WTC11 (cell line): ENCODE results near the gene CELF2.

Experiments used
- AR ChIP-seq: fragments of 250-450 bp; sonication (Bioruptor Pico); IDR thresholded peaks from 2 replicates; pipeline ENCODE4 v1.9.0; 2021; ENCODE audit warnings: mild to moderate bottlenecking
- CREM ChIP-seq: sonication (generic); formaldehyde crosslinking; IDR thresholded peaks from 2 replicates; pipeline ENCODE4 v1.8.1; 2022; ENCODE audit warnings: mild to moderate bottlenecking, missing genetic modification reagents, moderate library complexity
- CTCF ChIP-seq: fragments of 200-600 bp; IDR thresholded peaks from 2 replicates; pipeline ENCODE4 v1.8.0; 2022; ENCODE audit warnings: antibody characterized with exemption
- FOXK1 ChIP-seq: sonication (generic); formaldehyde crosslinking; IDR thresholded peaks from 2 replicates; pipeline ENCODE4 v1.8.0; 2022; ENCODE audit warnings: mild to moderate bottlenecking, moderate library complexity, missing genetic modification reagents
- FOXP1 ChIP-seq: sonication (generic); formaldehyde crosslinking; IDR thresholded peaks from 2 replicates; pipeline ENCODE4 v1.8.0; 2022; ENCODE audit warnings: missing genetic modification reagents, mild to moderate bottlenecking, moderate library complexity, borderline replicate concordance
- IRF2 ChIP-seq: sonication (generic); formaldehyde crosslinking; IDR thresholded peaks from 2 replicates; pipeline ENCODE4 v1.8.0; 2022; ENCODE audit warnings: low read depth, missing genetic modification reagents, borderline replicate concordance
- MLX ChIP-seq: sonication (generic); formaldehyde crosslinking; IDR thresholded peaks from 2 replicates; pipeline ENCODE4 v1.8.1; 2023; ENCODE audit warnings: mild to moderate bottlenecking, missing genetic modification reagents, moderate library complexity
- NR1H2 ChIP-seq: sonication (generic); formaldehyde crosslinking; IDR thresholded peaks from 2 replicates; pipeline ENCODE4 v1.9.0; 2021; ENCODE audit warnings: mild to moderate bottlenecking, moderate library complexity, missing genetic modification reagents
- NR2C2 ChIP-seq: sonication (generic); formaldehyde crosslinking; IDR thresholded peaks from 2 replicates; pipeline ENCODE4 v1.8.0; 2022; ENCODE audit warnings: mild to moderate bottlenecking, missing genetic modification reagents
- TP53 ChIP-seq: sonication (generic); formaldehyde crosslinking; IDR thresholded peaks from 2 replicates; pipeline ENCODE4 v1.8.1; 2023; ENCODE audit warnings: mild to moderate bottlenecking, missing genetic modification reagents
- USF2 ChIP-seq: sonication (generic); formaldehyde crosslinking; IDR thresholded peaks from 2 replicates; pipeline ENCODE4 v1.8.1; 2023; ENCODE audit warnings: mild to moderate bottlenecking, missing genetic modification reagents, moderate library complexity
- ZBTB21 ChIP-seq: sonication (generic); formaldehyde crosslinking; IDR thresholded peaks from 2 replicates; pipeline ENCODE4 v1.8.1; 2023; ENCODE audit warnings: mild to moderate bottlenecking, missing genetic modification reagents, borderline replicate concordance

- no peak for TF ChIP-seq FOXP1
- TF ChIP-seq USF2 (CRISPR knock-in tag): no peak
- no peak for TF ChIP-seq CTCF
- TF ChIP-seq IRF2 (CRISPR knock-in tag): no peak
- no peak for TF ChIP-seq TP53 (CRISPR knock-in tag)
- TF ChIP-seq FOXK1 (CRISPR knock-in tag): no peak
- TF ChIP-seq AR (CRISPR knock-in tag): no peak
- no peak for TF ChIP-seq MLX (CRISPR knock-in tag)
- no peak for TF ChIP-seq NR1H2
- TF ChIP-seq CREM (CRISPR knock-in tag): no peak
- TF ChIP-seq NR2C2 (CRISPR knock-in tag): no peak
- TF ChIP-seq ZBTB21 (CRISPR knock-in tag): no peak
Measured at GRCh38 chr10:11023009-11023953, 5.6 kb downstream of the CELF2 start.
